Measurements from ENCODE around the gene PTPRN. TPM values are rescaled to one million over a fixed set of nuclear protein-coding genes. Genes with fewer than 3 reads are reported as not detected.

Gene PTPRN
- polyA plus RNA-seq, 1 experiment, result 11.7 TPM

GRCh38 chr2:219282375-219282774, 26.8 kb downstream of the PTPRN start:
- H3K27me3 ChIP-seq (ENCODE audit: control insufficient read depth, insufficient read depth, low read length), result no peaks in the 10 kb centered on the region
- no peak overlapping the region for H3K27ac ChIP-seq (ENCODE audit: low read depth, low read length)
- ChIA-PET CTCF (interaction anchor here (0.6 to 9.0 kb wide), 2 partner anchors 13 to 923 kb away, joined by 7 to 115 read pairs; no protein-coding TSS in a partner anchor), POLR2A (interaction anchor here (0.9 to 1.1 kb wide), 3 partner anchors 26 to 33 kb away, joined by 3 to 7 read pairs (median 4); no protein-coding TSS in a partner anchor)
- H3K4me3 ChIP-seq (ENCODE audit: low read depth, low read length), result no peak overlapping the region
- H3K9me3 ChIP-seq (ENCODE audit: control insufficient read depth, insufficient read depth, low read length), result no peaks in the 10 kb centered on the region
- TF ChIP-seq CTCF (IDR thresholded peaks at IDR 0.05; ENCODE audit: low read depth, low read length), result no peak
- DNase-seq (ENCODE audit: low read depth, low spot score), result no peak

GRCh38 chr2:219281588-219281987, 27.6 kb downstream of the PTPRN start:
- ChIA-PET POLR2A (interaction anchor here (0.9 to 1.1 kb wide), 3 partner anchors 27 to 32 kb away, joined by 3 to 7 read pairs (median 4); no protein-coding TSS in a partner anchor), CTCF (interaction anchor here (0.9 to 9.0 kb wide), 2 partner anchors 14 to 110 kb away, joined by 4 to 115 read pairs; no protein-coding TSS in a partner anchor)
- no peak overlapping the region for H3K4me3 ChIP-seq (ENCODE audit: low read depth, low read length)
- no peak for TF ChIP-seq CTCF (IDR thresholded peaks at IDR 0.05; ENCODE audit: low read depth, low read length)
- DNase-seq (ENCODE audit: low read depth, low spot score), result no peak
- H3K9me3 ChIP-seq (ENCODE audit: control insufficient read depth, insufficient read depth, low read length), result no peaks in the 10 kb centered on the region
- no peak overlapping the region for H3K27ac ChIP-seq (ENCODE audit: low read depth, low read length)
- no peaks in the 10 kb centered on the region for H3K27me3 ChIP-seq (ENCODE audit: control insufficient read depth, insufficient read depth, low read length)

- POLR2A ChIA-PET, result no interaction called here
Measured at GRCh38 chr2:219280651-219281050, 28.6 kb downstream of the PTPRN start.

GRCh38 chr2:219279916-219280516, 29.2 kb downstream of the PTPRN start:
- peak overlapping the region; percentile 83 for H3K4me3 ChIP-seq (ENCODE audit: low read depth, low read length)
- ChIA-PET CTCF (interaction anchor here (1.0 to 9.0 kb wide), 4 partner anchors 13 to 31 kb away, joined by 3 to 115 read pairs (median 14); no protein-coding TSS in a partner anchor), POLR2A (interaction anchor here (1.2 to 2.9 kb wide), 5 partner anchors 10 to 107 kb away, joined by 3 to 11 read pairs (median 8); partner anchors contain the start of genes DNPEP, GLB1L and STK16)
- TF ChIP-seq CTCF (IDR thresholded peaks at IDR 0.05; ENCODE audit: low read depth, low read length), result no peak; the same call in 1 of the 2 replicates
- DNase-seq (ENCODE audit: low read depth, low spot score), result no peak
- peak overlapping the region; percentile 99 for H3K27ac ChIP-seq (ENCODE audit: low read depth, low read length)
- no peaks in the 10 kb centered on the region for H3K27me3 ChIP-seq (ENCODE audit: control insufficient read depth, insufficient read depth, low read length)
- no peaks in the 10 kb centered on the region for H3K9me3 ChIP-seq (ENCODE audit: control insufficient read depth, insufficient read depth, low read length)

More at GRCh38 chr2:219280651-219281050, 28.6 kb downstream of the PTPRN start:
- Histone ChIP-seq H3K27ac (ENCODE audit: low read depth, low read length) (no peak overlapping the region), H3K27me3 (ENCODE audit: control insufficient read depth, insufficient read depth, low read length) (no peaks in the 10 kb centered on the region), H3K4me3 (ENCODE audit: low read depth, low read length) (peak overlapping the region; percentile 83), H3K9me3 (ENCODE audit: control insufficient read depth, insufficient read depth, low read length) (no peaks in the 10 kb centered on the region)
- CTCF ChIA-PET, result interaction anchor here (0.9 to 9.0 kb wide), 4 partner anchors 13 to 109 kb away, joined by 3 to 115 read pairs (median 4); no protein-coding TSS in a partner anchor
- no peak for TF ChIP-seq CTCF (IDR thresholded peaks at IDR 0.05; ENCODE audit: low read depth, low read length)
- no peak for DNase-seq (ENCODE audit: low read depth, low spot score)

Data from AG04450 (cell line).